Trophoblast cell (in vitro differentiated cells and primary cell): ENCODE measurements around the gene NTNG1.
A peak's percentile ranks its signal among the peaks of the same experiment; 100 is the strongest.
"Not testable (repeated sequence)": the region's sequence is repeated elsewhere in the genome, so short reads cannot be mapped to it uniquely, and the experiment has no call there.

ENCODE experiments used
- DNase-seq, 2 donors: peaks; one replicate each; pipeline ENCODE4 v3.0.0-alpha.2; 2016
- H2AFZ ChIP-seq: 2 replicates; pipeline ENCODE4 v1.6.1; 2013; ENCODE audit warnings: low read length, moderate library complexity, mild to moderate bottlenecking; ENCODE audit not compliant: insufficient read depth, poor library complexity
- H2AK5ac ChIP-seq: 2 replicates; pipeline ENCODE4 v1.6.1; 2013; ENCODE audit warnings: mild to moderate bottlenecking, low read length
- H2BK120ac ChIP-seq: 2 replicates; pipeline ENCODE4 v1.6.1; 2013; ENCODE audit warnings: low read length, mild to moderate bottlenecking, moderate library complexity; ENCODE audit not compliant: insufficient read depth, poor library complexity
- H2BK12ac ChIP-seq: 2 replicates; pipeline ENCODE4 v1.6.1; 2013; ENCODE audit warnings: mild to moderate bottlenecking, low read length, moderate library complexity
- H2BK5ac ChIP-seq: 2 replicates; pipeline ENCODE4 v1.6.1; 2013; ENCODE audit warnings: low read length, low read depth, moderate library complexity, mild to moderate bottlenecking; ENCODE audit not compliant: poor library complexity
- H3K14ac ChIP-seq: 2 replicates; pipeline ENCODE4 v1.6.1; 2013; ENCODE audit warnings: mild to moderate bottlenecking, low read length
- H3K18ac ChIP-seq: 2 replicates; pipeline ENCODE4 v1.6.1; 2013; ENCODE audit warnings: mild to moderate bottlenecking, low read length
- H3K23ac ChIP-seq: 2 replicates; pipeline ENCODE4 v1.6.1; 2013; ENCODE audit warnings: low read length
- H3K27ac ChIP-seq: 2 replicates; pipeline ENCODE4 v1.5.1; 2013; ENCODE audit warnings: low read depth, mild to moderate bottlenecking, inconsistent platforms, low read length, moderate library complexity
- H3K27me3 ChIP-seq: 2 replicates; pipeline ENCODE4 v1.6.1; 2013; ENCODE audit warnings: inconsistent platforms, mild to moderate bottlenecking, low read length, moderate library complexity; ENCODE audit not compliant: insufficient read depth
- H3K36me3 ChIP-seq, 2 experiments: 1 replicate in 1 of 2; 2 replicates in 1 of 2; pipeline ENCODE4 v1.6.1; 2013; ENCODE audit warnings: low read length in 2 of 2, mild to moderate bottlenecking in 2 of 2, moderate library complexity in 1 of 2; ENCODE audit not compliant: insufficient read depth in 2 of 2, control insufficient read depth in 1 of 2
- H3K4ac ChIP-seq: 2 replicates; pipeline ENCODE4 v1.6.1; 2013; ENCODE audit warnings: low read depth, mild to moderate bottlenecking, low read length, moderate library complexity
- H3K4me1 ChIP-seq, 2 experiments: 1 replicate in 1 of 2; 2 replicates in 1 of 2; pipeline ENCODE4 v1.6.1; 2013; ENCODE audit warnings: low read length in 2 of 2, mild to moderate bottlenecking in 2 of 2, moderate library complexity in 1 of 2; ENCODE audit not compliant: insufficient read depth in 2 of 2, control insufficient read depth in 1 of 2
- H3K4me2 ChIP-seq: 2 replicates; pipeline ENCODE4 v1.6.1; 2013; ENCODE audit warnings: inconsistent platforms, mild to moderate bottlenecking, low read length, moderate library complexity
- H3K4me3 ChIP-seq: 2 replicates; pipeline ENCODE4 v1.5.1; 2013; ENCODE audit warnings: mild to moderate bottlenecking, low read depth, low read length, inconsistent platforms
- H3K79me1 ChIP-seq: one replicate; pipeline ENCODE4 v1.6.1; 2013; ENCODE audit warnings: low read length
- H3K79me2 ChIP-seq: 2 replicates; pipeline ENCODE4 v1.6.1; 2013; ENCODE audit warnings: low read length, mild to moderate bottlenecking; ENCODE audit not compliant: control insufficient read depth, insufficient read depth, poor library complexity
- H3K9ac ChIP-seq: 2 replicates; pipeline ENCODE4 v1.6.1; 2013; ENCODE audit warnings: mild to moderate bottlenecking, low read length
- H3K9me3 ChIP-seq: 2 replicates; pipeline ENCODE4 v1.6.1; 2013; ENCODE audit warnings: low read depth, mild to moderate bottlenecking, control low read depth, inconsistent platforms, low read length; ENCODE audit not compliant: insufficient read depth
- H4K12ac ChIP-seq: 2 replicates; pipeline ENCODE4 v1.6.1; 2013; ENCODE audit warnings: low read depth, mild to moderate bottlenecking, low read length, moderate library complexity
- H4K8ac ChIP-seq: 2 replicates; pipeline ENCODE4 v1.6.1; 2013; ENCODE audit warnings: low read depth, mild to moderate bottlenecking, low read length, moderate library complexity
- H4K91ac ChIP-seq: one replicate; pipeline ENCODE4 v1.6.1; 2013; ENCODE audit warnings: low read depth, mild to moderate bottlenecking, low read length, moderate library complexity
- WGBS: extraction: QIAGEN DNeasy Blood & Tissue Kit; methylation state at CpG from one replicate; pipeline ENCODE4 v1.1.7; 2013; ENCODE audit warnings: missing lambda C conversion rate; ENCODE audit not compliant: insufficient read length, insufficient coverage; ENCODE audit errors: extremely low coverage; 5-methylcytosine and 5-hydroxymethylcytosine counted together

Gene NTNG1

DNA sequence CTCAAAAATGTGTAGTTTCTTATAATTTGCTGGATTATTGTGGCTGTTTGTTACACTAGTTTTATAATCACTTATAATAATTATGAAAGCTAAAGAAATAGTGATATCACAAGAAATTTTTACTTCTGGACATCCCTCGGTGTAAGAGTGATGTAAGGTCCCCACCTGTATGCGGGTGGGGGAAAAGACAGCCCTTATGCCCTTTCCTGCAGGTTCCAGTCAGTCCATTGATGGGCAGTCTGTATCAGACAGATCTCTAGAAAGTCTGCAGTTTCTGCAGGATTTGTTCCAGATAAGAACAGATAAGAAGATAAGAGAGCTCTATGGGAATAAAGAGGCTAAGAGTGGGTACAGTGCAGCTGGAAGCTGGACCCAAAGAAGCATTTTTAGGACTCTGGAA is 89.3 kb downstream of the NTNG1 start:
- no peak overlapping the region for H3K18ac ChIP-seq
- no peak overlapping the region for H4K8ac ChIP-seq
- no peak overlapping the region for H3K14ac ChIP-seq
- no peaks in the 10 kb centered on the region for H3K79me2 ChIP-seq
- H3K27ac ChIP-seq: no peak overlapping the region
- H3K9me3 ChIP-seq: no peaks in the 10 kb centered on the region
- no peaks in the 10 kb centered on the region for H3K4me1 ChIP-seq
- no peak overlapping the region for H3K4me2 ChIP-seq
- H3K4me3 ChIP-seq: no peak overlapping the region
- H3K79me1 ChIP-seq: no peaks in the 10 kb centered on the region
- H2AFZ ChIP-seq: no peak overlapping the region
- H3K36me3 ChIP-seq: no peaks in the 10 kb centered on the region
- H3K4ac ChIP-seq: no peak overlapping the region
- no peak overlapping the region for H3K9ac ChIP-seq
- H3K27me3 ChIP-seq: no peaks in the 10 kb centered on the region
- WGBS: no CpG with 5 or more reads among the region's 2 CpGs
- H2BK120ac ChIP-seq: no peak overlapping the region
- H3K23ac ChIP-seq: no peak overlapping the region
- DNase-seq: peak; percentile 55 to 64
- H2BK5ac ChIP-seq: no peak overlapping the region
- H4K12ac ChIP-seq: no peak overlapping the region
- H2BK12ac ChIP-seq: no peak overlapping the region
- H4K91ac ChIP-seq: no peak overlapping the region
- H2AK5ac ChIP-seq: no peak overlapping the region

- Histone ChIP-seq H4K8ac (no peak overlapping the region), H3K79me1 (no peaks in the 10 kb centered on the region), H2BK120ac (no peak overlapping the region), H3K4ac (no peak overlapping the region), H2AK5ac (no peak overlapping the region), H3K27me3 (no peaks in the 10 kb centered on the region), H3K79me2 (no peaks in the 10 kb centered on the region), H4K12ac (no peak overlapping the region), H3K27ac (no peak overlapping the region), H4K91ac (no peak overlapping the region), H3K23ac (no peak overlapping the region), H3K9me3 (no peaks in the 10 kb centered on the region), H3K4me1 (no peaks in the 10 kb centered on the region), H2AFZ (no peak overlapping the region), H3K4me3 (no peak overlapping the region), H3K14ac (no peak overlapping the region), H3K4me2 (no peak overlapping the region), H2BK5ac (no peak overlapping the region), H2BK12ac (no peak overlapping the region), H3K18ac (no peak overlapping the region), H3K9ac (peak overlapping the region; percentile 23), H3K36me3 (no peaks in the 10 kb centered on the region)
- no CpG with 5 or more reads among the region's 2 CpGs for WGBS
- DNase-seq: no peak
Measured at GRCh38 chr1:107231291-107231690, 90.5 kb downstream of the NTNG1 start.

DNA sequence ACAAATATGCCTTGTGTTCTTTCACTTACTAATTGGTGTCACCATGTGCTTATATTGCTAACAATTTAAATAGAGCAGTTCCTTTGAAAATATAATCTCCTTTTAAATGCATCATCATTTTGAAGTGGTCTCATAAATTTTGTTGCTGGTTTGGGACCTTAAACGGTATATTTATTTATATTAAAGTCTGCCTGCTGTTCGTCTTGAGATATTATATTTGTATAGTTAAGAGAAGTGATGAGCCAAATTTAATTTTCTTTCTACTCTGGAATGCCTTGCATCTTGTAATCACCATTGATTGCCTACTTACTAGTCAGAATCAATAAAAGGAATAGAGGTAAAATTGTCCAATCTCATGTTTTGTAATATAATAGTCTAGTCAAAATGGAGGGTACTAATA is 91.6 kb downstream of the NTNG1 start:
- H3K79me2 ChIP-seq: no peaks in the 10 kb centered on the region
- no peak overlapping the region for H3K23ac ChIP-seq
- no peak overlapping the region for H4K12ac ChIP-seq
- no peaks in the 10 kb centered on the region for H3K79me1 ChIP-seq
- H3K4me3 ChIP-seq: no peak overlapping the region
- H2AFZ ChIP-seq: no peak overlapping the region
- H3K9me3 ChIP-seq: no peaks in the 10 kb centered on the region
- H2BK5ac ChIP-seq: no peak overlapping the region
- no peak overlapping the region for H3K4ac ChIP-seq
- no peaks in the 10 kb centered on the region for H3K27me3 ChIP-seq
- no peak overlapping the region for H4K91ac ChIP-seq
- H3K14ac ChIP-seq: no peak overlapping the region
- H3K9ac ChIP-seq: no peak overlapping the region
- WGBS: no CpG with 5 or more reads among the region's 2 CpGs
- no peak overlapping the region for H2AK5ac ChIP-seq
- no peak for DNase-seq
- H3K36me3 ChIP-seq: no peaks in the 10 kb centered on the region
- no peak overlapping the region for H3K4me2 ChIP-seq
- H2BK120ac ChIP-seq: no peak overlapping the region
- no peak overlapping the region for H4K8ac ChIP-seq
- no peaks in the 10 kb centered on the region for H3K4me1 ChIP-seq
- no peak overlapping the region for H2BK12ac ChIP-seq
- no peak overlapping the region for H3K27ac ChIP-seq
- H3K18ac ChIP-seq: no peak overlapping the region

GRCh38 chr1:107236760-107237159 is 95.9 kb downstream of the NTNG1 start:
- H3K4me1 ChIP-seq, H4K91ac ChIP-seq, DNase-seq, H3K23ac ChIP-seq, H3K27ac ChIP-seq, H3K9ac ChIP-seq, H3K79me1 ChIP-seq, H3K18ac ChIP-seq, H2AK5ac ChIP-seq, H3K4ac ChIP-seq, H4K12ac ChIP-seq, H3K79me2 ChIP-seq, H3K14ac ChIP-seq, H2BK120ac ChIP-seq, H2BK5ac ChIP-seq, H3K9me3 ChIP-seq, H2BK12ac ChIP-seq, H4K8ac ChIP-seq, H3K4me3 ChIP-seq, H2AFZ ChIP-seq, H3K27me3 ChIP-seq, H3K36me3 ChIP-seq, H3K4me2 ChIP-seq: not testable (repeated sequence)
- WGBS: no CpG with 5 or more reads among the region's 3 CpGs
